Esophagus squamous epithelium (tissue), 4 donors: Measurements from ENCODE around the gene MAP7D3.

Source experiments
- POLR2A ChIP-seq, 4 donors: fragments of 450-650 bp; IDR thresholded peaks; one replicate each; pipeline ENCODE4 v1.6.1; 2017; ENCODE audit warnings: antibody characterized with exemption in 4 of 4, mild to moderate bottlenecking in 4 of 4, moderate library complexity in 3 of 4
- TF ChIP-seq, protein P1 (sequence below), 6 experiments: fragments of 450-650 bp in 4 of 6; fragments of 200-600 bp in 2 of 6; sonication (generic) in 2 of 6; IDR thresholded peaks; one replicate each; pipeline ENCODE4 v1.5.1; 2016 to 2019; ENCODE audit warnings: antibody characterized with exemption in 6 of 6, mild to moderate bottlenecking in 4 of 6, moderate library complexity in 4 of 6

DNA sequence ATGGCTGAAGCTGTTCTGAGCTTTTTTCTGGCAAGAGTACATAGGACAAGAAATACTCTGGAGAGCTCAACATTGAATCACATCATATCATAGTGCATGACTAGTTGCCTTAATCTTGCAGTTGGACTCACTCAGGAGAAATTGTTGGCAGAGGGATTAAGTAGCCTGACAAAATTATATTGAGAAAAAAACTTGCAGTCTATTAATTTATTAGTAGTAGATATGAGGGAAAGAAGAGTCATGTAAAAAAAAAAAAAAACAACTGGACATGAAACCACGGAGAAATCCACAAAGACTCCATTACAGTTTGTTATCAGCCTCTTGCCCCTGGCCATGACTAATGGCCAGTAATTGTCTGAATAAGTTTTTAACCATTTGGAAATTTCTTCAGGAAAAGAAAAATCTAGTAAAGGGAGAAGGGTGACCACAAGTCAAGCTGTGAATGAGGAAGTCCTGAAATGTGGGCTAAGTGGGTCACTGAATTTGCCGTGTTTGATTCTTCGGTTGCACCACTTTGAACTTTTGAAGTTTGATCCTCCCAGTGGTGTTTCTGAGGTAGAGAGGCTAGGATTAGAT, 58.3 kb downstream of the MAP7D3 start:
- TF ChIP-seq, protein P1, sequence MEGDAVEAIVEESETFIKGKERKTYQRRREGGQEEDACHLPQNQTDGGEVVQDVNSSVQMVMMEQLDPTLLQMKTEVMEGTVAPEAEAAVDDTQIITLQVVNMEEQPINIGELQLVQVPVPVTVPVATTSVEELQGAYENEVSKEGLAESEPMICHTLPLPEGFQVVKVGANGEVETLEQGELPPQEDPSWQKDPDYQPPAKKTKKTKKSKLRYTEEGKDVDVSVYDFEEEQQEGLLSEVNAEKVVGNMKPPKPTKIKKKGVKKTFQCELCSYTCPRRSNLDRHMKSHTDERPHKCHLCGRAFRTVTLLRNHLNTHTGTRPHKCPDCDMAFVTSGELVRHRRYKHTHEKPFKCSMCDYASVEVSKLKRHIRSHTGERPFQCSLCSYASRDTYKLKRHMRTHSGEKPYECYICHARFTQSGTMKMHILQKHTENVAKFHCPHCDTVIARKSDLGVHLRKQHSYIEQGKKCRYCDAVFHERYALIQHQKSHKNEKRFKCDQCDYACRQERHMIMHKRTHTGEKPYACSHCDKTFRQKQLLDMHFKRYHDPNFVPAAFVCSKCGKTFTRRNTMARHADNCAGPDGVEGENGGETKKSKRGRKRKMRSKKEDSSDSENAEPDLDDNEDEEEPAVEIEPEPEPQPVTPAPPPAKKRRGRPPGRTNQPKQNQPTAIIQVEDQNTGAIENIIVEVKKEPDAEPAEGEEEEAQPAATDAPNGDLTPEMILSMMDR (IDR thresholded peaks at IDR 0.05): no peak
- no peak for TF ChIP-seq POLR2A (IDR thresholded peaks at IDR 0.05)
